Thoracic aorta (tissue), 2 donors: ENCODE results near the gene SLC23A2. TPM values are rescaled to one million over a fixed set of nuclear protein-coding genes. Genes with fewer than 3 reads are reported as not detected.

ENCODE experiments used
- ATAC-seq: fragments of 150-250 bp; one replicate; pipeline ENCODE4 v1.8.0; 2017; ENCODE audit warnings: low read depth; ENCODE audit not compliant: insufficient number of reproducible peaks, low FRiP score
- DNase-seq: peaks from one replicate; pipeline ENCODE4 v3.0.0-alpha.2; 2020; ENCODE audit warnings: low spot score
- H3K27ac ChIP-seq, 2 donors: fragments of 200-600 bp; sonication (generic); 1 replicate in 1 of 2; 2 replicates in 1 of 2; pipeline ENCODE4 v1.5.1; 2016; ENCODE audit warnings: mild to moderate bottlenecking in 2 of 2, moderate library complexity in 2 of 2
- H3K27me3 ChIP-seq: fragments of 200-600 bp; sonication (generic); replicated peaks from 2 replicates; pipeline ENCODE4 v1.6.0; 2016; ENCODE audit warnings: mild to moderate bottlenecking; ENCODE audit not compliant: insufficient read depth
- H3K36me3 ChIP-seq: fragments of 200-600 bp; sonication (generic); one replicate; pipeline ENCODE4 v1.5.1; 2016
- H3K4me1 ChIP-seq, 2 donors: fragments of 200-600 bp; sonication (generic); 1 replicate in 1 of 2; 2 replicates in 1 of 2; pipeline versions ENCODE4 v1.5.1 to v1.6.0; 2016; ENCODE audit warnings: low read depth in 2 of 2, mild to moderate bottlenecking in 1 of 2; ENCODE audit not compliant: control insufficient read depth in 1 of 2
- H3K4me3 ChIP-seq: fragments of 200-600 bp; sonication (generic); 2 replicates; pipeline ENCODE4 v1.5.1; 2016; ENCODE audit warnings: mild to moderate bottlenecking
- H3K9me3 ChIP-seq: fragments of 200-600 bp; sonication (generic); 2 replicates; pipeline ENCODE4 v1.5.1; 2016
- total RNA-seq, 2 donors: library from RNA; depleted of rRNA; stranded (reverse); fragments of >200 nt; gene quantifications; one replicate each; pipeline versions ENCODE4 v1.1.0 to v1.2.3, GENCODE V29; 2016
- TF ChIP-seq, protein P1 (sequence below): fragments of 200-600 bp; sonication (generic); IDR thresholded peaks from one replicate; pipeline ENCODE4 v1.5.1; 2019; ENCODE audit warnings: antibody characterized with exemption

The SLC23A2 gene
- total RNA-seq, 2 donors from 2014 or later: 32.1 to 51.9 TPM

DNA sequence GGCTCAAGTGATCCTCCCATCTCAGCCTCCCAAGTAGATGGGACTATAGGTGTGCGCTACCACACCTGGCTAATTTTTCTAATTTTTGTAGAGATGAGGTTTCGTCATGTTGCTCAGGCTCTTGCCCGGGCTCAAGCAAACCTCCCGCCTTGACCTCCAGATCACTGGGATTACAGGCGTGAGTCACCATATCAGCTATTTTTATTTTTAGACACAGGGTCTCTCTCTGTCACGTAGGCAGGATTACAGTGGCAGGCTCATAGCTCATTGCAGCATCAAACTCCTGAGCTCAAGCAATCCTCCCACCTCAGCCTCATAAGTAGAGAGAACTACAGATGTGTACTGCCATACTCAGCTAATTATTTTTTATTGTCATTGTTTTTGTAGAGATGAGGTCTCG is 41.7 kb downstream of the SLC23A2 start:
- no peaks in the 10 kb centered on the region for H3K36me3 ChIP-seq
- H3K9me3 ChIP-seq: no peaks in the 10 kb centered on the region
- H3K27ac ChIP-seq: no peak overlapping the region
- no peak for ATAC-seq
- H3K27me3 ChIP-seq: no peaks in the 10 kb centered on the region
- no peak overlapping the region for H3K4me3 ChIP-seq
- peaks cover 3 to 14% of the 10 kb centered on the region in 2 donors for H3K4me1 ChIP-seq
- TF ChIP-seq, protein P1, sequence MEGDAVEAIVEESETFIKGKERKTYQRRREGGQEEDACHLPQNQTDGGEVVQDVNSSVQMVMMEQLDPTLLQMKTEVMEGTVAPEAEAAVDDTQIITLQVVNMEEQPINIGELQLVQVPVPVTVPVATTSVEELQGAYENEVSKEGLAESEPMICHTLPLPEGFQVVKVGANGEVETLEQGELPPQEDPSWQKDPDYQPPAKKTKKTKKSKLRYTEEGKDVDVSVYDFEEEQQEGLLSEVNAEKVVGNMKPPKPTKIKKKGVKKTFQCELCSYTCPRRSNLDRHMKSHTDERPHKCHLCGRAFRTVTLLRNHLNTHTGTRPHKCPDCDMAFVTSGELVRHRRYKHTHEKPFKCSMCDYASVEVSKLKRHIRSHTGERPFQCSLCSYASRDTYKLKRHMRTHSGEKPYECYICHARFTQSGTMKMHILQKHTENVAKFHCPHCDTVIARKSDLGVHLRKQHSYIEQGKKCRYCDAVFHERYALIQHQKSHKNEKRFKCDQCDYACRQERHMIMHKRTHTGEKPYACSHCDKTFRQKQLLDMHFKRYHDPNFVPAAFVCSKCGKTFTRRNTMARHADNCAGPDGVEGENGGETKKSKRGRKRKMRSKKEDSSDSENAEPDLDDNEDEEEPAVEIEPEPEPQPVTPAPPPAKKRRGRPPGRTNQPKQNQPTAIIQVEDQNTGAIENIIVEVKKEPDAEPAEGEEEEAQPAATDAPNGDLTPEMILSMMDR: no peak
- DNase-seq: no peak

DNA sequence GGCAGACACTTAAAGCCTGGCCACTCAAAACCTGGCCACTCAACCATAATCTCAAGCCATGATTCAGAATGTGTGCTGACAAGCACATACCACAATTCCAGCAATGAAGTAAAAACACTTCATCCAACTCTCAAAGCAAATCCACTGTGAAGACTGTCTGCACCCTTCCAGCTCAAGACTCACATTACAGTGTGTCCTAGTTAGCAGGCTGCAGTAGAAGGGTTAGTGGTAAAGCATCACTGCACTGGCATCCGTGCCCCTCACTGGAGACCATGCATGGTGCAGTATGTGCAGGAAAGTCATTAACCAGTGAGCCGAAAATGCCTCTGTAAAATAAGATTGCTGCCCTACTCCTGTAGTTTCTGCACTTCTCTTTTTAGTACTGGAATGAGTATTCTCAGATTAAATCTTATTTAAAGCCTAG is 43.4 kb downstream of the SLC23A2 start:
- TF ChIP-seq, protein P1: no peak
- DNase-seq (no peak), ATAC-seq (no peak)
- Histone ChIP-seq H3K36me3 (no peaks in the 10 kb centered on the region), H3K27me3 (no peaks in the 10 kb centered on the region), H3K27ac (peak overlapping the region in 1 of 2 donors; percentile 34), H3K9me3 (no peaks in the 10 kb centered on the region), H3K4me1 (peaks cover 3 to 14% of the 10 kb centered on the region in 2 donors), H3K4me3 (no peak overlapping the region)

DNA sequence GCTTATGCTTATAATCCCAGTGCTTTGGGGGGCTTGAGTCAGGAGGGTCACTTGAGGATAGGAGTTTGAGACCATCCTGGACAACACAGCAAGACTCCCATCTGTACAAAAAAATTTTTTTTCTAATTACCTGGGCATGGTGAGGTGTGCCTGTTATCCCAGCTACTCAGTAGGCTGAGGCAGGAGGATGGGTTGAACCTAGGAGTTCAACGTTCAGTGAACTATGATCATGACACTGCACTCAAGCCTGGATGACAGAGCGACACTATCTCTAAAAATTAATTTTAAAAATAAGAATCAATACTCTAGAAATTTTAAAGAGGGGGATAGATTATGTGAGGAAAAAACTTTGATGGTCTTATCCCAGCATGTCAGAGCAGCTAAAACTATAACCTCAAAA is 44.1 kb downstream of the SLC23A2 start:
- H3K27me3 ChIP-seq: no peaks in the 10 kb centered on the region
- no peak overlapping the region for H3K27ac ChIP-seq
- no peaks in the 10 kb centered on the region for H3K36me3 ChIP-seq
- ATAC-seq (no peak), DNase-seq (no peak)
- H3K4me1 ChIP-seq: peaks cover 3 to 14% of the 10 kb centered on the region in 2 donors
- H3K4me3 ChIP-seq: no peak overlapping the region
- H3K9me3 ChIP-seq: no peaks in the 10 kb centered on the region
- TF ChIP-seq, protein P1: no peak

DNA sequence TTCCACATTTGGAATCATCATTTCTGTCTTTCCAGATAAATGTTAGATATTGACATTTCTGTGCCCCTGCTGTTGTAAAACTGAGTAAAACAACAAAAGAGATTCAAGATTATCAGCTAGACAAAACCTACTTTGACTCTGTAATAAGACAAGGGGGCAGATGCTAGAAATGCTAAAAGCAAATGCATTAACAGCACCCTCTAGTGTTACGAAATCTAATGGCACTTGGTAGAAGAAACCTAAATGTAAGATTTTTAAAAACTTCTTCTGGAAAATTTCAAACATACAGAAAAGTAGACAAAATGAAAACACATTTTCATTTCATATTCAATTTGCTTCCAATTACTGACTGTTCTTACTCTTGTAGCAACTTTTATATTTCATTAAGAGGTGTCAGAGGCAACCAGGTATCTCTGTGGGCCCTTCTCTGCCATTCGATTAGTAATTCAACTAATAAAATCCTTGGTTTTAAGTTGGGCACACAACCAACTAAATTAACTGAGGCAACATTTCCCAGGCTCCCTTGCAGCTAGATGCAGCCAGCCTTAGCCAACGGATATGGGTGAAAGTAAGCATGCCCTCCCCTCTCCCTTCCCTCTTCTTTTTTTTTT is 45.0 kb downstream of the SLC23A2 start:
- no peak for ATAC-seq
- Histone ChIP-seq H3K4me1 (peaks cover 3 to 20% of the 10 kb centered on the region in 2 donors), H3K4me3 (no peak overlapping the region), H3K36me3 (no peaks in the 10 kb centered on the region), H3K27ac (no peak overlapping the region), H3K27me3 (no peaks in the 10 kb centered on the region), H3K9me3 (no peaks in the 10 kb centered on the region)
- no peak for DNase-seq
- TF ChIP-seq, protein P1: peak; percentile 74

DNA sequence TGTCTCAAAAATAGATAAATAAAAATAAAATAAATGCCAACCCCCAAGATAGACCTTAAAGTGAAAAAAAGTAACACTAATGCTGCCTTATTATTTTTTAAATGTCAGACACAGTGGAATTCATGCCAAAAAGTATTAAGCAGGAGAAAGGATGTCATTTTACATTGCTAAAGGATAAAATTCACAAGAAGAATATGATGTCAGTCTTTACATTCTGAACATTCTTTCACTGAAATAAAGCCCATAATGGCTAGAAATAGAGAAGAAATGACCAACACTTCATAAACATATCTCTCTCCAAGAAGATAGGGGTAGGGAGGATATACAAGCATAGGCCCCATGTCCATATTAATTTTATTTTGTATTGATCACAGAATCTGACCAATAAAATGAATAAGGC is 47.4 kb downstream of the SLC23A2 start:
- peaks cover 9 to 31% of the 10 kb centered on the region in 2 donors for H3K4me1 ChIP-seq
- H3K36me3 ChIP-seq: no peaks in the 10 kb centered on the region

More for the DNA sequence above, 47.4 kb downstream of the SLC23A2 start:
- TF ChIP-seq, protein P1: no peak
- no peak overlapping the region for H3K27ac ChIP-seq
- no peak overlapping the region for H3K4me3 ChIP-seq
- H3K9me3 ChIP-seq: no peaks in the 10 kb centered on the region
- DNase-seq (no peak), ATAC-seq (no peak)
- H3K27me3 ChIP-seq: no peaks in the 10 kb centered on the region
